Chondrocyte (in vitro differentiated cells): ENCODE data around the gene LKAAEAR1. TPM values are rescaled to one million over a fixed set of nuclear protein-coding genes. Genes with fewer than 3 reads are reported as not detected.

Experiments
- DNase-seq: peaks from one replicate; pipeline ENCODE4 v3.0.0; 2021; ENCODE audit warnings: mixed read lengths, low spot score
- H3K27ac Mint-ChIP-seq: one replicate; pipeline ENCODE4 v1.8.0; 2021; ENCODE audit warnings: mild to moderate bottlenecking, moderate library complexity, mixed read lengths; ENCODE audit not compliant: unreplicated experiment
- H3K27me3 Mint-ChIP-seq: 2 replicates; pipeline ENCODE4 v1.8.0; 2021; ENCODE audit warnings: low read depth, mixed read lengths
- H3K36me3 Mint-ChIP-seq: 2 replicates; pipeline ENCODE4 v1.8.0; 2021; ENCODE audit warnings: low read depth, mixed read lengths
- H3K4me1 Mint-ChIP-seq: 2 replicates; pipeline ENCODE4 v1.8.0; 2021; ENCODE audit warnings: low read depth, mild to moderate bottlenecking, mixed read lengths
- H3K4me3 Mint-ChIP-seq: one replicate; pipeline ENCODE4 v1.8.0; 2021; ENCODE audit warnings: mild to moderate bottlenecking, moderate library complexity, mixed read lengths; ENCODE audit not compliant: unreplicated experiment
- H3K9me3 Mint-ChIP-seq: 2 replicates; pipeline ENCODE4 v1.8.0; 2021; ENCODE audit warnings: low read depth, mixed read lengths
- CTCF ChIP-seq: fragments of 200-600 bp; sonication (generic); IDR thresholded peaks from 2 replicates; pipeline ENCODE4 v1.5.0; 2021; ENCODE audit warnings: antibody characterized with exemption, mild to moderate bottlenecking, moderate library complexity
- total RNA-seq: library from RNA; stranded (reverse); gene quantifications from 3 replicates; pipeline ENCODE4 v1.2.1, GENCODE V29; 2021

Gene LKAAEAR1
- total RNA-seq, 1 donor from 2014 or later = 0.55 TPM

GRCh38 chr20:64040231-64041039, 43.8 kb downstream of the LKAAEAR1 start:
- Mint-ChIP-seq H3K4me3 (no peak overlapping the region), H3K4me1 (peaks cover 24% of the 10 kb centered on the region), H3K36me3 (no peaks in the 10 kb centered on the region), H3K9me3 (no peaks in the 10 kb centered on the region), H3K27ac (no peak overlapping the region), H3K27me3 (peaks cover 6% of the 10 kb centered on the region)
- no peak for DNase-seq
- no peak for TF ChIP-seq CTCF

GRCh38 chr20:64039293-64040160, 44.7 kb downstream of the LKAAEAR1 start:
- Mint-ChIP-seq H3K4me3 (peak overlapping the region; percentile 65), H3K9me3 (no peaks in the 10 kb centered on the region), H3K27ac (no peak overlapping the region), H3K27me3 (peaks cover 6% of the 10 kb centered on the region), H3K4me1 (peaks cover 14% of the 10 kb centered on the region), H3K36me3 (peaks cover under 1% of the 10 kb centered on the region)
- no peak for DNase-seq
- TF ChIP-seq CTCF = peak; percentile 26

GRCh38 chr20:64038565-64039292, 45.5 kb downstream of the LKAAEAR1 start:
- Mint-ChIP-seq H3K27me3 (peaks cover 6% of the 10 kb centered on the region), H3K4me1 (peaks cover 8% of the 10 kb centered on the region), H3K36me3 (peaks cover 6% of the 10 kb centered on the region), H3K4me3 (peak overlapping the region; percentile 65), H3K9me3 (no peaks in the 10 kb centered on the region), H3K27ac (no peak overlapping the region)
- no peak for DNase-seq
- peak; percentile 87 for TF ChIP-seq CTCF

- Mint-ChIP-seq H3K9me3 (no peaks in the 10 kb centered on the region), H3K27me3 (peaks cover 6% of the 10 kb centered on the region), H3K4me1 (peaks cover 6% of the 10 kb centered on the region), H3K4me3 (no peak overlapping the region), H3K36me3 (peaks cover 10% of the 10 kb centered on the region), H3K27ac (no peak overlapping the region)
- no peak for TF ChIP-seq CTCF
- no peak for DNase-seq
Observed at GRCh38 chr20:64038224-64038564, 46.0 kb downstream of the LKAAEAR1 start.
